Islet of Langerhans (tissue), 1 donor: ENCODE data around the gene CTRB1.
"Not testable (repeated sequence)": the region's sequence is repeated elsewhere in the genome, so short reads cannot be mapped to it uniquely, and the experiment has no call there.

Experiments
- FAIRE-seq: peaks from one replicate; lab custom pipeline; 2011; peaks lifted over from hg19 to GRCh38; lab: Jason Lieb, UNC

CTRB1 gene

DNA sequence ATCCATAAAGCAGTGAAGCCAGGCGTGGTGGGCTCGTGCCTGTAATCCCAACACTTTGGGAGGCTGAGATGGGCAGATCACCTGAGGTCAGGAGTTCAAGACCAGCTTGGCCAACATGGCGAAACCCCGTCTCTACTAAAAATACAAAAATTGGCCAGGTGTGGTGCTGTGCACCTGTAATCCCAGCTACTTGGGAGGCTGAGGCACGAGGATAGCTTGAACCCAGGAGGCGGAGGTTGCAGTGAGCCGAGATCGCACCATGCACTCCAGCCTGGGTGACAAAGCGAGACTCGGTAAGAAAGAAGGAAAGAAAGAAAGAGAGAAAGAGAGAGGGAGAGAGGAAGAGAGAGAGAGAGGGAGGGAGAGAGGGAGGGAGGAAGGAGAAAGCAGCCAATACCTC lies 53.8 kb downstream of the CTRB1 start:
- FAIRE-seq: not testable (repeated sequence)

DNA sequence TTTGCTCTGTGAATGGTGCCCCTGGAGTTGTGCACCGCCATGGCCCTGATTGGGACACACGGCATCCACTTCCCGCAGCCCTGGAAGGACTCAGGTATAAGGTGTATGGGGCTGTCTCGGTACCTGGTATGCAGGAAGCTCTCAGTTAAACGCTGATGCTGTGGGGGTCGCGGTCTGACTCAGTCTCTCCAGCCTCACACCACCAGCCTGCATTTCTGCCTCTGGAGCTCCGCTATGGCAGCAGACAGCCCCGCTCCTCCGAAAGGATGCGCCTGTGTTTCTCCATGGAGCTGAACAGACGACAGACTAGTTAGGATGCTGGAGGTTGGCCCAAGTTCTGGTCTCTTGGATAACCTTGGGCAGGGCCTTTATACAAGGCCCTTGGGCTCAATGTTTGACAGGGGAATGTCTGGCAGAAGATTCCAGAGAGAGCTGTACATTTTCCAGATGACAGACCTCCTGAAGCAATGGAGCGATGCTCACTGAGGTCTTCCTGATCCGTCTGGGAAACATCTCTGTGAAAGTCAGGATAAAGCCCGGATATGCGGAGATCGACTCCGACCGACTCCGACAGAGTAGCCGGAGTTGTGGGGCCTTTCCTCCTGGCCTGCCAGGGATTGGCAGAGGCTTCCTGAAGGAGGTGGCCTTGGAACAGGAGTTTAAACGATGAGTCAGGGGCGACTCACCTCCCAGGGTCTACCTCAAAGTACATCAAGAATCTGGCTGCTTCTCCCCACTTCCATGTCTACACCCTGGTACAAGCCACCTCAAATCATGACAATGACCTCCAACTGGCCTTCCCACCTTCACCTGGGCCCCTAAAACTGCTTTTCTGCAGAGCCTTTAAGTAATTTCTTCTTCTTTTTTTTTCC lies 54.5 kb downstream of the CTRB1 start:
- FAIRE-seq: no peak
